Nephron progenitor cell (in vitro differentiated cells): ENCODE results near the gene DUT.

Source experiments
- DNase-seq: peaks from one replicate; pipeline ENCODE4 v3.0.0; 2021
- H3K27ac Mint-ChIP-seq: 2 replicates; pipeline ENCODE4 v1.8.0; 2021; ENCODE audit warnings: mild to moderate bottlenecking, moderate library complexity, mixed read lengths
- H3K27me3 Mint-ChIP-seq: 2 replicates; pipeline ENCODE4 v1.8.0; 2021; ENCODE audit warnings: mild to moderate bottlenecking, low read depth, mixed read lengths; ENCODE audit not compliant: poor library complexity
- H3K36me3 Mint-ChIP-seq: 2 replicates; pipeline ENCODE4 v1.8.0; 2021; ENCODE audit warnings: low read depth, mixed read lengths
- H3K4me1 Mint-ChIP-seq: 2 replicates; pipeline ENCODE4 v1.8.0; 2021; ENCODE audit warnings: mixed read lengths
- H3K4me3 Mint-ChIP-seq: 2 replicates; pipeline ENCODE4 v1.8.0; 2021; ENCODE audit warnings: mild to moderate bottlenecking, moderate library complexity, mixed read lengths
- H3K9me3 Mint-ChIP-seq: 2 replicates; pipeline ENCODE4 v1.8.0; 2021; ENCODE audit warnings: mild to moderate bottlenecking, moderate library complexity, mixed read lengths
- TF ChIP-seq, protein P1 (sequence below): fragments of 200-600 bp; sonication (generic); IDR thresholded peaks from 2 replicates; pipeline ENCODE4 v1.5.0; 2021; ENCODE audit warnings: antibody characterized with exemption

DUT gene

DNA sequence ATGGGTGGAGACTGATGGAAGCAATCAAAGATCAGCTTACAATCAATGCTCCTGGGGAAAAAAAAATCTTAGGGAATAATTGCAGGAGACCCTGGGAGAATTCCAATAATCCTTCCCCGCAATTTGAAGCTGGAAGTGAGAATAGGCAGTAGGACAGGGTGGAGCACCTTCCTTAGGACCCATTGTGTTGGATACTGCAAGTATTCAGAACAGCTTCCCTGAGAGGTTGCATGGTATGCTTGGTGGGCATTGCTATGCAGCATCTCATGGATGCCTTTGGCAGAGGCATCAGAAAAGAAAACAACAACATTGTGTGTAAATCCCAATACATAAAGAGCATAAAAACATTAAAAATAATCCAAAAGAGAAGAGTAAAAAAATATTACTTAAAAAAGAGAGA is 24.6 kb upstream of the DUT start:
- H3K4me3 Mint-ChIP-seq = no peak overlapping the region
- DNase-seq = no peak
- no peaks in the 10 kb centered on the region for H3K36me3 Mint-ChIP-seq
- no peaks in the 10 kb centered on the region for H3K9me3 Mint-ChIP-seq
- no peak overlapping the region for H3K27ac Mint-ChIP-seq
- H3K27me3 Mint-ChIP-seq = no peaks in the 10 kb centered on the region
- H3K4me1 Mint-ChIP-seq = peaks cover 5% of the 10 kb centered on the region
- TF ChIP-seq, protein P1, sequence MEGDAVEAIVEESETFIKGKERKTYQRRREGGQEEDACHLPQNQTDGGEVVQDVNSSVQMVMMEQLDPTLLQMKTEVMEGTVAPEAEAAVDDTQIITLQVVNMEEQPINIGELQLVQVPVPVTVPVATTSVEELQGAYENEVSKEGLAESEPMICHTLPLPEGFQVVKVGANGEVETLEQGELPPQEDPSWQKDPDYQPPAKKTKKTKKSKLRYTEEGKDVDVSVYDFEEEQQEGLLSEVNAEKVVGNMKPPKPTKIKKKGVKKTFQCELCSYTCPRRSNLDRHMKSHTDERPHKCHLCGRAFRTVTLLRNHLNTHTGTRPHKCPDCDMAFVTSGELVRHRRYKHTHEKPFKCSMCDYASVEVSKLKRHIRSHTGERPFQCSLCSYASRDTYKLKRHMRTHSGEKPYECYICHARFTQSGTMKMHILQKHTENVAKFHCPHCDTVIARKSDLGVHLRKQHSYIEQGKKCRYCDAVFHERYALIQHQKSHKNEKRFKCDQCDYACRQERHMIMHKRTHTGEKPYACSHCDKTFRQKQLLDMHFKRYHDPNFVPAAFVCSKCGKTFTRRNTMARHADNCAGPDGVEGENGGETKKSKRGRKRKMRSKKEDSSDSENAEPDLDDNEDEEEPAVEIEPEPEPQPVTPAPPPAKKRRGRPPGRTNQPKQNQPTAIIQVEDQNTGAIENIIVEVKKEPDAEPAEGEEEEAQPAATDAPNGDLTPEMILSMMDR = no peak

DNA sequence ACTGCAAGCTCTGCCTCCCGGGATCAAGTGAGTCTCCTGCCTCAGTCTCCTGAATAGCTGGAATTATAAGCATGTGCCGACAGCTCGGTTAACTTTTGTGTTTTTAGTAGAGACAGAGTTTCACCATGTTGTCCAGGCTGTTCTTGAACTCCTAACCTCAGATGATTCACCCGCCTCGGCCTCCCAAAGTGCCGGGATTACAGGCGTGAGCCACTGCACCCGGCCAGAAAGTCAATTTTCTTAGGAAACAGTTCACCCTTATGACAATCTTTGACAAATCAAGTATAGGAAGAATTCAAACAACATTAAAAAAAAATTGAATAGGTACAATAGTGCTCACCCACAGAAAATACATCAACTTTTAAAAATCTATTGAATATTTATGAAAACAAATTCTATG is 23.6 kb upstream of the DUT start:
- no peaks in the 10 kb centered on the region for H3K36me3 Mint-ChIP-seq
- peaks cover 5% of the 10 kb centered on the region for H3K4me1 Mint-ChIP-seq
- no peak overlapping the region for H3K4me3 Mint-ChIP-seq
- H3K9me3 Mint-ChIP-seq = no peaks in the 10 kb centered on the region
- no peak overlapping the region for H3K27ac Mint-ChIP-seq
- DNase-seq = no peak
- TF ChIP-seq, protein P1 = no peak
- H3K27me3 Mint-ChIP-seq = no peaks in the 10 kb centered on the region

DNA sequence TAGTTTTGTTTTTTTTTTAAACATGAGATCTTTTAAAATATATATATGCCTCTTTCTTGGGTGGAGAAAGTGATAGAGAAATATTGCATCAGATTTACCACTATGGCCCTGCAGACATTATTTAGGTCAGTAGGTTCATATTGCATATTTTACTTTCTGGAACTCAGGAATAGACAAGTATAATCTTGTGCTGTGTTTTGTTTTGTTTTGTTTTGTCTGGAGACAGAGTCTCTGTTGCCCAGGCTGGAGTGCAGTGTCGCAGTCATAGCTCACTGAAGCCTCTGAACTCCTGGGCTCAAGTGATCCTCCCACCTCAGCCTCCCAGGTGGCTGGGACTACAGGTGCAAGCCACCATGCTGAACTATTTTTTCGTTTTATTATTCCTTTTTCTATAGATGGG is 21.5 kb upstream of the DUT start:
- H3K27me3 Mint-ChIP-seq = no peaks in the 10 kb centered on the region
- peaks cover 2% of the 10 kb centered on the region for H3K36me3 Mint-ChIP-seq
- peaks cover 1% of the 10 kb centered on the region for H3K4me1 Mint-ChIP-seq
- no peaks in the 10 kb centered on the region for H3K9me3 Mint-ChIP-seq
- no peak overlapping the region for H3K4me3 Mint-ChIP-seq
- DNase-seq = no peak
- TF ChIP-seq, protein P1 = no peak
- no peak overlapping the region for H3K27ac Mint-ChIP-seq

DNA sequence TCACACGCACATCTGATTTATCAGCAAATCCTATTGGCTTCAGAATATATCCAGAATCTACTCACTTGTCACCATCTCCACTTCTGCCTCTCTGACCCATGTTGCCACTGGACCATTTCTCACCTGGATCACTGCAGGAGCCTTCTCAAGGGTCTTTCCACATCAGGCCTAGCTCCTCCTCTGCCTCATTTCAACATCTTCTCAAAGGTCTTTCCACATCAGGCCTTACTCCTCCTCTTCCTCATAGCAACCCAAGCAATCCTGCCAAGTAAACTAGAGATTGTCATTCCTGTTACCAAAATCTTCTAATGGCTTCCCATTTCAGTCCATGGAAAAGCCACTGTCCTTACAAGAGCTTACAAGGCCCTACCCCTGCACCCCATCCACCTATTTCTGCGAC is 18.0 kb upstream of the DUT start:
- Mint-ChIP-seq H3K27me3 (no peaks in the 10 kb centered on the region), H3K36me3 (peaks cover 16% of the 10 kb centered on the region), H3K4me1 (peaks cover 8% of the 10 kb centered on the region), H3K4me3 (no peak overlapping the region), H3K9me3 (no peaks in the 10 kb centered on the region), H3K27ac (no peak overlapping the region)
- DNase-seq = no peak
- TF ChIP-seq, protein P1 = no peak

DNA sequence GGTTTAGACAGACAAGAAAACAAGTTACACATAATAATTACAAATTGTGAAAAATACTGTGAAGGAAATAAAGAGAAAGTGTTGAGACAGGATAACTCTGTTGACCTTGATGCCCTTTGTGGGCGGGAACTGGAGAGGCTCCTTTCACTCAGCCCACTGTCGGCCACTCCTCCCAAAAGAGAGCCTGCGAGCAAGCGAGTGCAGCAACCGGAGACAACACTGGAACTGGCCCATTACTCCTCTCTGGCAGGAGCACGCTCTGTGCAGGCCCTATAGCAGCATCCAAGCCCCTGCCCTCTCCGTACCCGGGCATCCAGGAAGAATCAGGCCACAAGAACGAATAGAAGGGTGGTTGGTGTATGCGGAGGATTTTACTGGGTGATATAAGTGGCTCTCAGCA is 16.2 kb upstream of the DUT start:
- peaks cover 16% of the 10 kb centered on the region for H3K36me3 Mint-ChIP-seq
- H3K4me3 Mint-ChIP-seq = no peak overlapping the region
- no peak overlapping the region for H3K27ac Mint-ChIP-seq
- H3K4me1 Mint-ChIP-seq = peaks cover 8% of the 10 kb centered on the region
- no peak for DNase-seq
- TF ChIP-seq, protein P1 = no peak
- H3K27me3 Mint-ChIP-seq = no peaks in the 10 kb centered on the region
- H3K9me3 Mint-ChIP-seq = no peaks in the 10 kb centered on the region

DNA sequence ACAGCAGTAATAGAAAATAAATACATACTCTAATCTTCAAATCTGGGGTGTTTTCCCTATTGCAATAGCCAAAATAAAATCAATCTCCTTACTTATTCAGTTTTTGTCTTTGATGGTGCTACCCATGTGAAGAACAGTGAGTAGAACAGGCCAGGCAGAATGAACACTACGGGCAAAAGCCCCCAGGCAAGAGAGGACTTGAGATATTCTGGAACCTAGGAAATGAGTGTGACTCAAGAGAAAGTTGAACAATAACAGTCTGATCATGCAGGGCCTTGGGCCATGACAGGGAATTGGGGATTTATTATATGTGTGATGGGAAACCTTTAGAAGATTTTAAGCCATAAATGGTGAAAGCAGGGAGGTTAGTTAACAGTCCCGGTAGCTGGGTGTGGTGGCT is 14.0 kb upstream of the DUT start:
- H3K36me3 Mint-ChIP-seq = peaks cover 16% of the 10 kb centered on the region
- H3K27me3 Mint-ChIP-seq = no peaks in the 10 kb centered on the region
- TF ChIP-seq, protein P1 = no peak
- peaks cover 8% of the 10 kb centered on the region for H3K4me1 Mint-ChIP-seq
- no peak overlapping the region for H3K4me3 Mint-ChIP-seq
- no peaks in the 10 kb centered on the region for H3K9me3 Mint-ChIP-seq
- H3K27ac Mint-ChIP-seq = no peak overlapping the region
- no peak for DNase-seq
